ENCODE results near the gene PSTPIP2. TPM values are rescaled to one million over a fixed set of nuclear protein-coding genes. Genes with fewer than 3 reads are reported as not detected.
"Not testable (repeated sequence)": the region's sequence is repeated elsewhere in the genome, so short reads cannot be mapped to it uniquely, and the experiment has no call there.

PSTPIP2 gene
- 10 to 100 TPM; 12.6 to 12.9 TPM for total RNA-seq

GRCh38 chr18:46071653-46072375, at the start of gene PSTPIP2:
Gene PSTPIP2 (minus strand): TSS chr18:46072260. CDS start chr18:46072188, 72 bp downstream.
- H3K27ac Mint-ChIP-seq = peak within 1 kb of the TSS; percentile 85
- H3K4me3 Mint-ChIP-seq = peak within 1 kb of the TSS; percentile 83
- H3K27me3 Mint-ChIP-seq = no peaks in the 10 kb centered on the region
- peak; percentile 76 for DNase-seq
- peak; percentile 83 for ATAC-seq (ENCODE audit: low read depth)
- POLR2A ChIA-PET = interaction anchor here (0.9 to 2.3 kb wide), 8 partner anchors 10 to 385 kb away, joined by 3 to 10 read pairs (median 6); no protein-coding TSS in a partner anchor
- peaks cover 1% of the 10 kb centered on the region for H3K36me3 Mint-ChIP-seq
- peaks cover 29% of the 10 kb centered on the region for H3K4me1 Mint-ChIP-seq
- H3K9me3 Mint-ChIP-seq = no peaks in the 10 kb centered on the region

GRCh38 chr18:46113751-46114150, 41.7 kb upstream of the PSTPIP2 start:
- peaks cover 57% of the 10 kb centered on the region for H3K36me3 Mint-ChIP-seq
- no peak overlapping the region for H3K27ac Mint-ChIP-seq
- no peak for DNase-seq
- no peak for ATAC-seq (ENCODE audit: low read depth)
- H3K4me3 Mint-ChIP-seq = no peak overlapping the region
- H3K9me3 Mint-ChIP-seq = peaks cover 2% of the 10 kb centered on the region
- POLR2A ChIA-PET = interaction anchor here (0.6 to 1.5 kb wide), 2 partner anchors 15 to 1539 kb away, joined by 3 to 6 read pairs; partner anchors contain the start of gene ATP5F1A
- H3K4me1 Mint-ChIP-seq = peaks cover 7% of the 10 kb centered on the region
- H3K27me3 Mint-ChIP-seq = no peaks in the 10 kb centered on the region

GRCh38 chr18:46110406-46110805, 38.3 kb upstream of the PSTPIP2 start:
- no peaks in the 10 kb centered on the region for H3K27me3 Mint-ChIP-seq
- no peak overlapping the region for H3K4me3 Mint-ChIP-seq
- H3K4me1 Mint-ChIP-seq = peaks cover 12% of the 10 kb centered on the region
- POLR2A ChIA-PET = interaction anchor here (0.6 kb wide), 1 partner anchor 16 kb away, joined by 4 read pairs; no protein-coding TSS in a partner anchor
- no peak for ATAC-seq (ENCODE audit: low read depth)
- peaks cover 38% of the 10 kb centered on the region for H3K36me3 Mint-ChIP-seq
- H3K27ac Mint-ChIP-seq = no peak overlapping the region
- DNase-seq = no peak
- peaks cover 2% of the 10 kb centered on the region for H3K9me3 Mint-ChIP-seq

- POLR2A ChIA-PET = no interaction called here
- Mint-ChIP-seq H3K27ac (no peak overlapping the region), H3K4me1 (peaks cover 17% of the 10 kb centered on the region), H3K9me3 (peaks cover 2% of the 10 kb centered on the region), H3K36me3 (peaks cover 30% of the 10 kb centered on the region), H3K27me3 (no peaks in the 10 kb centered on the region), H3K4me3 (no peak overlapping the region)
- no peak for DNase-seq
- no peak for ATAC-seq (ENCODE audit: low read depth)
Measured at GRCh38 chr18:46109386-46109785, 37.3 kb upstream of the PSTPIP2 start.

GRCh38 chr18:46104128-46104911, 32.3 kb upstream of the PSTPIP2 start, which contains the start of gene HAUS1:
Gene HAUS1 (plus strand): TSS chr18:46104385. CDS start chr18:46104412, 27 bp downstream.
- peak; percentile 93 for ATAC-seq (ENCODE audit: low read depth)
- H3K4me3 Mint-ChIP-seq = peak within 1 kb of the TSS; percentile 98
- no peaks in the 10 kb centered on the region for H3K27me3 Mint-ChIP-seq
- no peaks in the 10 kb centered on the region for H3K9me3 Mint-ChIP-seq
- peaks cover 20% of the 10 kb centered on the region for H3K4me1 Mint-ChIP-seq
- DNase-seq = peak; percentile 81
- H3K27ac Mint-ChIP-seq = peak within 1 kb of the TSS; percentile 91
- POLR2A ChIA-PET = interaction anchor here (0.8 kb wide), 1 partner anchor 8 kb away, joined by 3 read pairs; no protein-coding TSS in a partner anchor
- peaks cover 5% of the 10 kb centered on the region for H3K36me3 Mint-ChIP-seq

GRCh38 chr18:46099463-46099862, 27.4 kb upstream of the PSTPIP2 start:
- POLR2A ChIA-PET = interaction anchor here (0.7 kb wide), 1 partner anchor 126 kb away, joined by 7 read pairs; no protein-coding TSS in a partner anchor
- Mint-ChIP-seq H3K27ac (no peak overlapping the region), H3K4me3 (no peak overlapping the region)

GRCh38 chr18:46098616-46098933, 26.5 kb upstream of the PSTPIP2 start:
- no peak for ATAC-seq (ENCODE audit: low read depth)
- H3K27ac Mint-ChIP-seq = peak overlapping the region; percentile 98
- POLR2A ChIA-PET = interaction anchor here (1.0 to 1.3 kb wide), 2 partner anchors 9 to 15 kb away, joined by 3 read pairs; no protein-coding TSS in a partner anchor
- DNase-seq = peak; percentile 66
- H3K36me3 Mint-ChIP-seq = peaks cover 9% of the 10 kb centered on the region
- no peaks in the 10 kb centered on the region for H3K27me3 Mint-ChIP-seq
- peak overlapping the region; percentile 96 for H3K4me3 Mint-ChIP-seq
- peaks cover 21% of the 10 kb centered on the region for H3K4me1 Mint-ChIP-seq
- no peaks in the 10 kb centered on the region for H3K9me3 Mint-ChIP-seq

More at GRCh38 chr18:46099463-46099862, 27.4 kb upstream of the PSTPIP2 start:
- H3K4me1 Mint-ChIP-seq = peaks cover 22% of the 10 kb centered on the region
- H3K9me3 Mint-ChIP-seq = no peaks in the 10 kb centered on the region
- no peak for DNase-seq
- H3K36me3 Mint-ChIP-seq = peaks cover 5% of the 10 kb centered on the region
- H3K27me3 Mint-ChIP-seq = no peaks in the 10 kb centered on the region
- no peak for ATAC-seq (ENCODE audit: low read depth)

- no peaks in the 10 kb centered on the region for H3K27me3 Mint-ChIP-seq
- peak within 1 kb of the TSS; percentile 98 for H3K27ac Mint-ChIP-seq
- H3K4me1 Mint-ChIP-seq = peaks cover 21% of the 10 kb centered on the region
- H3K36me3 Mint-ChIP-seq = peaks cover 9% of the 10 kb centered on the region
- ATAC-seq (ENCODE audit: low read depth) = peak; percentile 84
- peak within 1 kb of the TSS; percentile 96 for H3K4me3 Mint-ChIP-seq
- POLR2A ChIA-PET = interaction anchor here (0.6 to 1.3 kb wide), 7 partner anchors 10 to 411 kb away, joined by 3 to 6 read pairs (median 4); a partner anchor contains a TSS
- no peaks in the 10 kb centered on the region for H3K9me3 Mint-ChIP-seq
- peak; percentile 85 for DNase-seq
Measured at GRCh38 chr18:46097801-46098615, 25.9 kb upstream of the PSTPIP2 start, which contains the start of gene ATP5F1A. Gene ATP5F1A (minus strand): TSS chr18:46098296. CDS start chr18:46098231, 65 bp downstream.

- peak overlapping the region; percentile 98 for H3K27ac Mint-ChIP-seq
- ATAC-seq (ENCODE audit: low read depth) = peak; percentile 20
- H3K4me3 Mint-ChIP-seq = peak overlapping the region; percentile 96
- peaks cover 9% of the 10 kb centered on the region for H3K36me3 Mint-ChIP-seq
- no peak for DNase-seq
- H3K9me3 Mint-ChIP-seq = no peaks in the 10 kb centered on the region
- POLR2A ChIA-PET = interaction anchor here (0.6 to 1.3 kb wide), 7 partner anchors 10 to 410 kb away, joined by 3 to 6 read pairs (median 5); a partner anchor contains a TSS
- peaks cover 21% of the 10 kb centered on the region for H3K4me1 Mint-ChIP-seq
- H3K27me3 Mint-ChIP-seq = no peaks in the 10 kb centered on the region
Measured at GRCh38 chr18:46097431-46097800, 25.4 kb upstream of the PSTPIP2 start.

- POLR2A ChIA-PET = interaction anchor here (0.8 to 1.3 kb wide), 5 partner anchors 25 to 410 kb away, joined by 4 to 6 read pairs (median 5); a partner anchor contains a TSS
- H3K27ac Mint-ChIP-seq = peak overlapping the region; percentile 98
- DNase-seq (no peak), ATAC-seq (ENCODE audit: low read depth) (no peak)
- peaks cover 22% of the 10 kb centered on the region for H3K4me1 Mint-ChIP-seq
- H3K36me3 Mint-ChIP-seq = peaks cover 13% of the 10 kb centered on the region
- H3K9me3 Mint-ChIP-seq = no peaks in the 10 kb centered on the region
- H3K4me3 Mint-ChIP-seq = peak overlapping the region; percentile 96
- no peaks in the 10 kb centered on the region for H3K27me3 Mint-ChIP-seq
Measured at GRCh38 chr18:46096651-46097300, 24.7 kb upstream of the PSTPIP2 start.

GRCh38 chr18:46095532-46095931, 23.5 kb upstream of the PSTPIP2 start:
- Mint-ChIP-seq H3K27me3 (no peaks in the 10 kb centered on the region), H3K4me1 (peaks cover 30% of the 10 kb centered on the region), H3K27ac (no peak overlapping the region), H3K4me3 (no peak overlapping the region), H3K9me3 (no peaks in the 10 kb centered on the region), H3K36me3 (peaks cover 22% of the 10 kb centered on the region)
- DNase-seq (no peak), ATAC-seq (ENCODE audit: low read depth) (no peak)
- POLR2A ChIA-PET = interaction anchor here (1.1 kb wide), 1 partner anchor 9 kb away, joined by 3 read pairs; no protein-coding TSS in a partner anchor

GRCh38 chr18:46088501-46088900, 16.4 kb upstream of the PSTPIP2 start:
- H3K4me1 Mint-ChIP-seq = peaks cover 20% of the 10 kb centered on the region
- DNase-seq; H3K9me3 Mint-ChIP-seq; H3K27ac Mint-ChIP-seq; POLR2A ChIA-PET; ATAC-seq (ENCODE audit: low read depth); H3K27me3 Mint-ChIP-seq; H3K4me3 Mint-ChIP-seq: not testable (repeated sequence)
- peaks cover 61% of the 10 kb centered on the region for H3K36me3 Mint-ChIP-seq

All from activated naive CD8-positive, alpha-beta T cell treated with anti-CD3 and anti-CD28 coated beads, Interleukin-2, amount 10 ng/mL, durations not matched to agents 7 days and 5 days (primary cell).